Left renal pelvis (tissue), 4 donors: ENCODE measurements around the gene SFTPA2. TPM values are rescaled to one million over a fixed set of nuclear protein-coding genes. Genes with fewer than 3 reads are reported as not detected.
"Not testable (repeated sequence)": the region's sequence is repeated elsewhere in the genome, so short reads cannot be mapped to it uniquely, and the experiment has no call there.

Source experiments
- DNase-seq, 4 donors: peaks; one replicate each; pipeline ENCODE4 v3.0.0-alpha.2; 2013; ENCODE audit warnings: low read depth in 4 of 4, low spot score in 3 of 4
- polyA plus RNA-seq, 4 donors: library from polyadenylated mRNA; unstranded; fragments of 120-200 nt; gene quantifications; one replicate each; pipeline ENCODE4 v1.2.1, GENCODE V29; 2013; ENCODE audit not compliant: insufficient read length in 4 of 4

Gene SFTPA2
- polyA plus RNA-seq, 4 donors, result 0.34 TPM; not detected in 3

DNA sequence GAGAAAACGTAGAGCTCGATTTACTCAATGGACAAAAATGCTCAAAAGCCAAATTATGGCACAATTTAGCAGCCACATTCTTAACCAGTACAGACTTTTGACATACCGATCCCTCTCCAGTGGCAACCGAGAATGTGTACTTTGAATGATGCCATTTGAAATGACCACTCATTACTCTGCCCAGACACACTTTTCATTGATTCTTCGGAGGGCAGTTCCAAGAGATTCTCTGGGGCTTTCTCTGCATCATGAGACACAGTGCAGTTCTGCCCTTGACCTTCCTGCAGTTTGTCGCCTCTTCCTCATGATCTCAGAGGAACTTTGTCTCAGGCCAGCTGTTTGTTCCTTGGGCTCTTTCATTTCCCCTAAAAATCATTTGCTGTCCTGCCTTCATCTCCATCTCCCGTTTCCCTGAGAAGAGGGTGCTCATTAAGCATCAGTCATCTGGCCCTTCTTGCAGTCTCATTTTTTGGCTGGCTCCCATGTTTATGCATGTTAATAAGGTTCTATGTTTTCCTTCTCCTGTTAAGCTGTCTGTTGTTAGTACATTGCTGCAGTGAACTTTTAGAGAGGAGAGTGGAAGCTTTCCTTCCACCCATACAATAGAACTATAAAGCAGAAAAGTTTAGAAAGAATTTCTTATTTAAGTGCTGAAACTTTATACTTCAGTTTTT lies 43.5 kb downstream of the SFTPA2 start:
- DNase-seq, result not testable (repeated sequence)

DNA sequence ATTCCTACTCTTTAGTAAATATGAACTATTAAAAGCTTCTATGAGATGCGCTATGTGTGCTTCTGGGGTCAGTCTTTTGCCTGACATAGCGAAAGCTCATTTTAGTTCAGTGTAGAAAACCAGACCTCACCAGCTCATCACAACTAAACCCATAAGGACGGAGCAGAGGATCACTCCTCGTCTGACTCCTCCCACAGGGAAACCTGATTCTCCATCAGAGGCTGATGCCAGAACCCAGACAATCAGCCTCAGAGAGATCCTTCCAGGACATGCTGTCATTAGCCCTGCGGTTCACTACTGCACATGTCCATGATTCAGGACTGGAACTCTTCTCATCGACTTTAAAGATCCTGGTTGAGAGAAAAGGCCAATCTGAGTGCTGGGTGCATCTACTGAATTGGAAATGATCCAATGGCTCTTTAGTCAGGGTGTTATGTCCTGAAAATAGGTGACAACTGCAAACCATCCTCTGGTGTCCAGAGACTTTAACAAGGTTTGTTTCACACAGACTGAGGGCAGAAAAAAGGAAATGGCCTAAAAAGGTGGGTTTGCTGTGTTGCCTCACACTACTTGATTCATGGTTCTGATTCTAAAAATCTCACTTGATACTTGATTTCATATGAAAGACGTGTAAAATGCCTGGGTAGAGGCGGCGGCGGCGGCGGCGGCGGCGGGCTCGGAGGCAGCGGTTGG lies 48.2 kb downstream of the SFTPA2 start, which contains the start of gene EIF5AL1:
Gene EIF5AL1 (plus strand): TSS at position 643 of the 693 bp plus-strand sequence. CDS start 117 bp downstream, outside the sequence.
- not testable (repeated sequence) for DNase-seq

GRCh38 chr10:79509934-79510508 lies 50.2 kb downstream of the SFTPA2 start:
- not testable (repeated sequence) for DNase-seq

GRCh38 chr10:79509306-79509933 lies 50.8 kb downstream of the SFTPA2 start:
- not testable (repeated sequence) for DNase-seq

- not testable (repeated sequence) for DNase-seq
These were observed 52.0 kb downstream of the SFTPA2 start for GRCh38 chr10:79508245-79508644.

- DNase-seq, result no peak
These were observed 52.6 kb downstream of the SFTPA2 start for GRCh38 chr10:79507440-79508167.

Other genes starting within 250 kb of the SFTPA2 start
- gene PPIF, start 212.9 kb downstream of the SFTPA2 start, polyA plus RNA-seq, result 10 to 100 TPM; 27.4 to 71.7 (median 59.5) TPM
- 10 to 100 TPM; 21.4 to 77.0 (median 25.6) TPM for gene ZCCHC24, start 114.8 kb downstream of the SFTPA2 start, polyA plus RNA-seq
- gene EIF5AL1, start 47.9 kb downstream of the SFTPA2 start, polyA plus RNA-seq, result 1 to 10 TPM in 2 of 4 donors, under 1 TPM in 2; 0.73 to 4.9 (median 1.6) TPM
- gene SFTPA1, start 50.5 kb upstream of the SFTPA2 start, polyA plus RNA-seq, result under 1 TPM in 2 of 4 donors, not detected in 2; 0.34 to 0.40 TPM
- 1 to 10 TPM; 1.1 to 3.5 (median 1.9) TPM for gene NUTM2B, start 142.8 kb upstream of the SFTPA2 start, polyA plus RNA-seq